Measurements from ENCODE around the gene EHMT1. TPM values are rescaled to one million over a fixed set of nuclear protein-coding genes. Genes with fewer than 3 reads are reported as not detected.

EHMT1 gene
- total RNA-seq (48.6 TPM), polyA plus RNA-seq (44.7 TPM)

- peaks cover 3% of the 10 kb centered on the region for H3K36me3 ChIP-seq (ENCODE audit: insufficient read depth)
- peak within 1 kb of the TSS; percentile 86 for H3K27ac ChIP-seq (ENCODE audit: low read depth)
- H3K4me3 ChIP-seq (ENCODE audit: low read depth, low read length) = peak within 1 kb of the TSS; percentile 75
- WGBS = 1% methylated on average over 92 of the region's 94 CpGs
- H3K4me1 ChIP-seq (ENCODE audit: insufficient read depth) = no peaks in the 10 kb centered on the region
- peak; percentile 35 for DNase-seq (ENCODE audit: extremely low spot score)
Observed at GRCh38 chr9:137618105-137619067, at the start of gene EHMT1. Gene EHMT1, plus strand, starts transcription at chr9:137619005. Its CDS starts 24 bp downstream, at chr9:137619029.

GRCh38 chr9:137569609-137570203 lies 49.1 kb upstream of the EHMT1 start:
- Histone ChIP-seq H3K27ac (ENCODE audit: low read depth) (no peak overlapping the region), H3K36me3 (ENCODE audit: insufficient read depth) (peaks cover 9% of the 10 kb centered on the region), H3K4me1 (ENCODE audit: insufficient read depth) (no peaks in the 10 kb centered on the region), H3K4me3 (ENCODE audit: low read depth, low read length) (no peak overlapping the region)
- DNase-seq (ENCODE audit: extremely low spot score) = no peak
- WGBS = 96% methylated on average over 5 of the region's 5 CpGs

- no peak for DNase-seq (ENCODE audit: extremely low spot score)
- H3K4me1 ChIP-seq (ENCODE audit: insufficient read depth) = no peaks in the 10 kb centered on the region
- WGBS = over 99% methylated on average over 3 of the region's 3 CpGs
- H3K27ac ChIP-seq (ENCODE audit: low read depth) = no peak overlapping the region
- peaks cover 8% of the 10 kb centered on the region for H3K36me3 ChIP-seq (ENCODE audit: insufficient read depth)
- H3K4me3 ChIP-seq (ENCODE audit: low read depth, low read length) = no peak overlapping the region
Observed at GRCh38 chr9:137570566-137570965, 48.2 kb upstream of the EHMT1 start.

GRCh38 chr9:137574192-137574591 lies 44.6 kb upstream of the EHMT1 start:
- DNase-seq (ENCODE audit: extremely low spot score) = no peak
- WGBS = 84% methylated on average over 10 of the region's 10 CpGs
- no peak overlapping the region for H3K27ac ChIP-seq (ENCODE audit: low read depth)
- no peak overlapping the region for H3K4me3 ChIP-seq (ENCODE audit: low read depth, low read length)
- H3K4me1 ChIP-seq (ENCODE audit: insufficient read depth) = no peaks in the 10 kb centered on the region
- H3K36me3 ChIP-seq (ENCODE audit: insufficient read depth) = peaks cover 8% of the 10 kb centered on the region

GRCh38 chr9:137575364-137575715 lies 43.5 kb upstream of the EHMT1 start:
- H3K4me3 ChIP-seq (ENCODE audit: low read depth, low read length) = no peak overlapping the region
- WGBS = 69% methylated on average over 9 of the region's 9 CpGs
- no peak for DNase-seq (ENCODE audit: extremely low spot score)
- peaks cover 8% of the 10 kb centered on the region for H3K36me3 ChIP-seq (ENCODE audit: insufficient read depth)
- no peak overlapping the region for H3K27ac ChIP-seq (ENCODE audit: low read depth)
- no peaks in the 10 kb centered on the region for H3K4me1 ChIP-seq (ENCODE audit: insufficient read depth)

GRCh38 chr9:137575716-137576411 lies 42.9 kb upstream of the EHMT1 start:
- Histone ChIP-seq H3K4me3 (ENCODE audit: low read depth, low read length) (no peak overlapping the region), H3K36me3 (ENCODE audit: insufficient read depth) (peaks cover 8% of the 10 kb centered on the region), H3K27ac (ENCODE audit: low read depth) (no peak overlapping the region), H3K4me1 (ENCODE audit: insufficient read depth) (no peaks in the 10 kb centered on the region)
- 82% methylated on average over 12 of the region's 12 CpGs for WGBS
- no peak for DNase-seq (ENCODE audit: extremely low spot score)

- Histone ChIP-seq H3K4me1 (ENCODE audit: insufficient read depth) (no peaks in the 10 kb centered on the region), H3K36me3 (ENCODE audit: insufficient read depth) (peaks cover 3% of the 10 kb centered on the region), H3K27ac (ENCODE audit: low read depth) (peak within 1 kb of the TSS; percentile 41), H3K4me3 (ENCODE audit: low read depth, low read length) (peak within 1 kb of the TSS; percentile 94)
- peak; percentile 73 for DNase-seq (ENCODE audit: extremely low spot score)
- under 1% methylated on average over 82 of the region's 82 CpGs for WGBS
Observed at GRCh38 chr9:137578518-137579258, 40.1 kb upstream of the EHMT1 start, which contains the start of gene DPH7. Gene DPH7, minus strand, starts transcription at chr9:137578925. Its CDS starts 148 bp downstream, at chr9:137578777.

GRCh38 chr9:137579259-137579604 lies 39.6 kb upstream of the EHMT1 start:
- WGBS = 28% methylated on average over 19 of the region's 19 CpGs
- H3K4me3 ChIP-seq (ENCODE audit: low read depth, low read length) = peak overlapping the region; percentile 94
- no peaks in the 10 kb centered on the region for H3K4me1 ChIP-seq (ENCODE audit: insufficient read depth)
- no peak overlapping the region for H3K27ac ChIP-seq (ENCODE audit: low read depth)
- DNase-seq (ENCODE audit: extremely low spot score) = no peak
- no peaks in the 10 kb centered on the region for H3K36me3 ChIP-seq (ENCODE audit: insufficient read depth)

- no peak for DNase-seq (ENCODE audit: extremely low spot score)
- no peak overlapping the region for H3K27ac ChIP-seq (ENCODE audit: low read depth)
- no peaks in the 10 kb centered on the region for H3K36me3 ChIP-seq (ENCODE audit: insufficient read depth)
- H3K4me3 ChIP-seq (ENCODE audit: low read depth, low read length) = no peak overlapping the region
- 85% methylated on average over 23 of the region's 23 CpGs for WGBS
- H3K4me1 ChIP-seq (ENCODE audit: insufficient read depth) = no peaks in the 10 kb centered on the region
Observed at GRCh38 chr9:137580209-137580953, 38.4 kb upstream of the EHMT1 start.

GRCh38 chr9:137580954-137581322 lies 37.9 kb upstream of the EHMT1 start:
- Histone ChIP-seq H3K4me1 (ENCODE audit: insufficient read depth) (no peaks in the 10 kb centered on the region), H3K4me3 (ENCODE audit: low read depth, low read length) (no peak overlapping the region), H3K27ac (ENCODE audit: low read depth) (no peak overlapping the region), H3K36me3 (ENCODE audit: insufficient read depth) (no peaks in the 10 kb centered on the region)
- no peak for DNase-seq (ENCODE audit: extremely low spot score)
- WGBS = 90% methylated on average over 4 of the region's 4 CpGs

GRCh38 chr9:137581361-137582285 lies 37.2 kb upstream of the EHMT1 start:
- Histone ChIP-seq H3K36me3 (ENCODE audit: insufficient read depth) (peaks cover under 1% of the 10 kb centered on the region), H3K27ac (ENCODE audit: low read depth) (no peak overlapping the region), H3K4me3 (ENCODE audit: low read depth, low read length) (no peak overlapping the region), H3K4me1 (ENCODE audit: insufficient read depth) (no peaks in the 10 kb centered on the region)
- WGBS = 89% methylated on average over 22 of the region's 22 CpGs
- DNase-seq (ENCODE audit: extremely low spot score) = no peak

- DNase-seq (ENCODE audit: extremely low spot score) = no peak
- H3K36me3 ChIP-seq (ENCODE audit: insufficient read depth) = peaks cover 2% of the 10 kb centered on the region
- WGBS = 81% methylated on average over 20 of the region's 20 CpGs
Observed at GRCh38 chr9:137582286-137582860, 36.4 kb upstream of the EHMT1 start.

More at GRCh38 chr9:137582286-137582860, 36.4 kb upstream of the EHMT1 start:
- H3K27ac ChIP-seq (ENCODE audit: low read depth) = no peak overlapping the region
- no peaks in the 10 kb centered on the region for H3K4me1 ChIP-seq (ENCODE audit: insufficient read depth)
- H3K4me3 ChIP-seq (ENCODE audit: low read depth, low read length) = no peak overlapping the region
